ENCODE measurements around the gene CASKIN1.
A peak's percentile ranks its signal among the peaks of the same experiment; 100 is the strongest.
"Not testable (repeated sequence)": the region's sequence is repeated elsewhere in the genome, so short reads cannot be mapped to it uniquely, and the experiment has no call there.

CASKIN1 gene

GRCh38 chr16:2210386-2211365 is 14.3 kb upstream of the CASKIN1 start, which contains the start of gene BRICD5:
Gene BRICD5 (minus strand): TSS chr16:2210863. CDS start chr16:2210833, 30 bp downstream.
- no peak for DNase-seq (ENCODE audit: low spot score)

GRCh38 chr16:2210009-2210332 is 13.6 kb upstream of the CASKIN1 start:
- DNase-seq (ENCODE audit: low spot score): no peak

DNA sequence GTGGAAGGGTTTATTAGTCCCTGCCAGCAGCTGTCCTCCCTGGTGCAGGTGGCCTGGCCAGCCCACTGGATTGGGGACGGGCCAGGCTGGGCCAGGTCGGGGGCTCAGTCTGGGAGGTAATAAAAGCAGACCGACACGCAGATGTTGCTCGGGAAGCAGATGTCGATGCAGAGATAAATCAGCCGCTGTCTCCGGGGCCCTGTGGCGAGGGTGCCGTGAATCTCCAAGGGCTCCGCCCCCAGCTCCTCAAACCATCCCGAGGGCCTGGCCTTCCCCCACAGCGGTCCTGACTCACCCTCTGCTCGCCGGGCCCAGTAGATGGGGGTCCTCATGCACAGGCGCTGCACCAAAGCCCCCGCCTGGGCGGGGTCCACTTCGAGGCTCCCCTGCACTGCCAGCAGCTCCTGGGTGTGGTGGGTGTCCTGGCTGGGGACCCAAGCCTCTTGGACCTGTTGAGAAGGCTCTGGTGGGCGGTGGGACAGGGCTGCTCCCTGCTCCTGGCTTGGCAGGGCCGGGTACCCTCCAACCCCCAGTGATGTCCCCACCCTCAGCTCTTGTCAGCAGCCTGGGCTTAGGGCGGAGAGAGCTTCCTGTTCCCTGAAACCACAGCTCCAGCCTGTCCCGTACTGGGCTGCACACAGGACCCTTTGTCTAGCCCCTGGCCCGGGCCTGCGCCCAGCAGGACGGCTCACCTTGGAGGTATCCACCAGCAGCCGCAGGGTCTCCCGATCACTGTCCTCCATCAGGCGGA is 13.0 kb upstream of the CASKIN1 start:
- no peak for DNase-seq (ENCODE audit: low spot score)

- no peak for DNase-seq (ENCODE audit: low spot score)
These were observed 12.4 kb upstream of the CASKIN1 start for GRCh38 chr16:2208772-2209171.

DNA sequence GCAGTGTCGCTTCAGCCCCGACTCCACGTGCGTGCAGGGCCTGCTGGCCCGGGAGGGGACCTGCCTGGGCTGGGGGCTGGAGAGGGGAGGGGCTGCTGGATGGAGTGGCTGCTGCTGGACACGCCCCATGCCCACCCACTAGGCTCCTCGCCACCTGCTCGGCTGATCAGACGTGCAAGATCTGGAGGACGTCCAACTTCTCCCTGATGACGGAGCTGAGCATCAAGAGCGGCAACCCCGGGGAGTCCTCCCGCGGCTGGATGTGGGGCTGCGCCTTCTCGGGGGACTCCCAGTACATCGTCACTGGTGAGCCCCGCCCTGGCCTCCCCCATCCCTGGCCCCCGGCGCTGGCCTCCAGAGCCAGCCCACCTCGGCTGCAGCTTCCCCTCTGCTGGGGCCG is 11.9 kb upstream of the CASKIN1 start:
- no peak for DNase-seq (ENCODE audit: low spot score)

- no peak for DNase-seq (ENCODE audit: low spot score)
These were observed 11.5 kb upstream of the CASKIN1 start for GRCh38 chr16:2207872-2208271.

DNA sequence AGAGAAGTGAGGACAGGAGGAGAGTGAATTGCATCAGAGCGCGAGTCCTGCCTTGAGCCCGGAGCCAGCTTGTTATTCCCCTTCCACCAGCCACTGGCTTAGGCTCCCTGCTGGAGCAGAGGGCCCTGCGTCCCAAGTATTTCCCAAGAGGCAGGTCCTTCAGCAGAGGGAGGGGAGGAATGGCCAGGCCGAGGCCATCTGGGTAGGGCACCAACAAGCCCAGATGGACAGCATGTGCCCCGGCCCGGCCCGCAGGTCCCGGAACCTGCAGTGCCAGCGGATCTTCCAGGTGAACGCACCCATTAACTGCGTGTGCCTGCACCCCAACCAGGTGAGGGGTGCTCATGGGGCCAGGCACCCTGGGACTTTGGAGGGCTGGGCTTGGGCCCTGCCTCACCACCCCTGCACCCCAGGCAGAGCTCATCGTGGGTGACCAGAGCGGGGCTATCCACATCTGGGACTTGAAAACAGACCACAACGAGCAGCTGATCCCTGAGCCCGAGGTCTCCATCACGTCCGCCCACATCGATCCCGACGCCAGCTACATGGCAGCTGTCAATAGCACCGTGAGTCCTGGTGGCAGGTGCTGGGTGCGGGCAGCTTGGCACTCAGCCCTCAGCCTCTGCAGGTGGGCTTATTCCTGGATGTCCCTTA is 10.5 kb upstream of the CASKIN1 start:
- DNase-seq (ENCODE audit: low spot score): no peak

GRCh38 chr16:2206420-2206779 is 10.0 kb upstream of the CASKIN1 start:
- no peak for DNase-seq (ENCODE audit: low spot score)

DNA sequence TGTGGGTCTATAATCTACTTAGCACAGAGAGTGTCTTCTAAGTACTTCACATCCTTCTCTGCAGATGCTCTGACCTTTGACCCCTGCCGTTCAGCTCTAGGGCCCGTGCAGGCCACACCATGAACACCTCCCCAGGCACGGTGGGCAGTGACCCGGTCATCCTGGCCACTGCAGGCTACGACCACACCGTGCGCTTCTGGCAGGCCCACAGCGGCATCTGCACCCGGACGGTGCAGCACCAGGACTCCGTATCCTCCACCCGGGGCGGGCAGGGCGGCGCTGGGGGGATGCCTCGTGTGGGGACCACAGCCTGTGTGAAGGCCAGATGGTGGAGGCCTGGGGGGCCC is 9.5 kb upstream of the CASKIN1 start:
- no peak for DNase-seq (ENCODE audit: low spot score)

DNA sequence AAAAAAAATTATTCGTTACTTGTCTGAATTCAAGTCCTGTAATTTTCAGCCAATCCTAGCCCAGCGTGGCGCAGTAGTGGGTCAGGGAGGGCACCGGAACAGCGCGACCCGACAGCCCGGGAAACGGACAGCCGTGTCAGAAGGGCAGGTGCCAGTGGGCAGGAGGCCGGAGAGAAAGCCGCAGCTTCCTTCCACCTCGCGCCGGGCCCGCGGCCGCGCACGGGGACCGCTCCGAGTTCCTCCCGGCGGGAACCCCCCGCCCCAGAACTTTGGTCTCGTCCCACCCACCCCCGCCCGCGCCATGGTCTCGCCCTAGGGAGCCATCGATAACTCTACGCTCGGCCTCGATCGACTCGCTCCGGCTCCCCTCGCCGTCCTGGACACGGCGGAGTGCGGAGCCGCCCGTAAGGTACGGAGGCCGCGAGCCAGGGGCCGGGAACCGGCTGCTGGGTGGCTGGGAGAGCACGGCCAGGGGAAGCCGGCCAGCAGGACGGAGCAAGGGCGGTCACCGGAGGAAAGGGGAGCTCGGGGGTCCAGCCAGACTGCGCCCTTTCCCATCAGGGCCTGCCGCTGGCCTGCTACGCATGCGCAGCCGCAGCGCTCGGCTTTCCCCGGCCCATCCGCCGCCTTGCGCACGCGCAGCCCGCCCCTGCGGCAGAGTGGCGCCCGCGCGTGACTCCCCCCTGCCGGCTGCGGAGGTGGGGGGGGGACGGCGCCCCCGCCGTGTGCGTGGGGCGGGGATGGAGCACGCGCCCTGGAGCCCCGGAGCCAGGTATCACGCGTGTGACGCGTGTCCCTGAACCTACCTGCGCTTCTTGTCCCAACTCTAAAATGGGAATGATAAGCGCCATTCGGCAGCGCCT is 8.9 kb upstream of the CASKIN1 start, which contains the start of gene MLST8:
MLST8 (plus strand) TSS at position 351 of the 863 bp plus-strand sequence. CDS start 632 bp downstream, outside the sequence.
- peak; percentile 86 for DNase-seq (ENCODE audit: low spot score)

DNA sequence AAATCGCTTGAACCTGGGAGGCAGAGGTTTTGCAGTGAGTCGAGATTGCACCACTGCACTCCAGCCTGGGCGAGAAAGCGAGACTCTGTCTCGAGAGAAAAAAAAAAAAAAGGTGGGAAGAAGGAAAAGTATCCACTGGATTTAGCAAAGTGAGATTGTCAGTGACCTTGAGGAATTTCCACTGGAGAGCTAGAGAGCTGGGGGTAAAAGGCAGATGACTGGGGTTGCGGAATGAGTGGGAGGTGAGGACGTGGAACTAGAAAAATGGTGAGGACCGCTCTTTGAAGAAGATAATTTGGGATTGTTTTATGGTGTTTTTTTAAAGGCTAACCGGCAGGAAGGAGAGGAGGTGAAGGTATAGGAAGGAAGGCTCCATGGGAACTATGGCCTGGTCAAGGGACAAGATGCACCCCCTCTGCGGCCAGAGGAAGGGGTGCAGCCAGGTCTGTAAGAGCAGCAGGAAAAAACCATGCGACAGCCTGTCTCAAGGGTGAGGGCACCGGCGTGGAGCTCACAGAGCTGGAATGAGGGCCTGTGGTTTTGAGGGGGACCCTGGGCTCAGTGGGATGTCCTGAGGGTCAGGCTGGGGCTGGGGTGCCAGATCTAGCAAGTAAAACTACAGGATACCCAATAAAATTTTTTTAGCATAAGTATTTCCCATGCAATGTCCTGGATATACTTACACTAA is 8.2 kb upstream of the CASKIN1 start:
- DNase-seq (ENCODE audit: low spot score): no peak

DNA sequence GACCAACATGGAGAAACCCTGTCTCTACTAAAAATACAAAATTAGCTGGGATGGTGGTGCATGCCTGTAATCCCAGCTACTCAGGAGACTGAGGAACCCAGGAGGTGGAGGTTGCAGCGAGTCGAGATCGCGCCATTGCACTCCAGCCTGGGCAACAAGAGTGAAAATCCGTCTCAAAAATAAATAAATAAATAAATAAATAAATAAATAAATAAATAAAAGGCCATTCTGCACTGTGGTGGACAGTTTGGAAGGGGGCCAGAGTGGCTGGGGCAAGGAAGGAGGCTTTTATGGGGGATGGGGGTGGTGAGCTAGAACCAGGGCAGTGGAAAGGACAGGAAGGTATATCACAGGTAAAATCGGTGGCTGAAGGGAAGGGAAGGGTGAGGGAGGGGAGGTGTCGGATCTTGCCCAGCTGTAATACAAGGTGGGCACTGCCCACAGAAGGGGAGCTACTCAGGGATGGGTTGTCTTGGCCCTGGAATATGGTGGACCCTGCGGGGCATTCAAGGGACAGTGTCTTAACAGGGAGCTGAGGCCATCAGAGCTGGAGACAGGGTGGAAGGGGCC is 6.8 kb upstream of the CASKIN1 start:
- not testable (repeated sequence) for DNase-seq (ENCODE audit: low spot score)

- no peak for DNase-seq (ENCODE audit: low spot score)
These were observed 3.9 kb upstream of the CASKIN1 start for GRCh38 chr16:2200313-2200712.

DNA sequence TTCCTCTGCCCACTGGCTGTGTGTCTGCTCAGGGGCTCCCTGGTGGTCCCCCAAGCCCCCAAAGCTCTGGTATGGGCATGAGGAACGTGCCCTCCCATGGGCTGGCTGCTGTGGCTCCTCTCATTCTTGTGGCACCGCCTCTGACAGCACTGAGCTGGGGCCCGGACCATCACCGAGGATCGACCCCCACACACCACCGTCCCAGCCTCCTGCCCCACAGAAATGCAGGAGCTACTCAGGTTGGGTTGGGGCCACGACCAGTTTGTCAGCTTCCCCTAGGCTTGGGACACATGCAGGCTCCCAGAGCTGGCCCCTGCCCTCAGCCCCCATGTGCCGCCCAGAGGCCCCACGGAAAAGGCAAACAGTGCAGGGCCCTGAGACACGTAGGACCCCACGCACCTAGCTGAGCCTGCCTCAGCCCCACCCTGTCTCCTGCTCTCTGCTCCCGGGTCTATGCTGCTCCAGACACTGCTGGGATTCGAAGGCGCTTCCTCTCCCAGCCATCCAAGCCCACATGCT is 3.3 kb upstream of the CASKIN1 start:
- no peak for DNase-seq (ENCODE audit: low spot score)

DNA sequence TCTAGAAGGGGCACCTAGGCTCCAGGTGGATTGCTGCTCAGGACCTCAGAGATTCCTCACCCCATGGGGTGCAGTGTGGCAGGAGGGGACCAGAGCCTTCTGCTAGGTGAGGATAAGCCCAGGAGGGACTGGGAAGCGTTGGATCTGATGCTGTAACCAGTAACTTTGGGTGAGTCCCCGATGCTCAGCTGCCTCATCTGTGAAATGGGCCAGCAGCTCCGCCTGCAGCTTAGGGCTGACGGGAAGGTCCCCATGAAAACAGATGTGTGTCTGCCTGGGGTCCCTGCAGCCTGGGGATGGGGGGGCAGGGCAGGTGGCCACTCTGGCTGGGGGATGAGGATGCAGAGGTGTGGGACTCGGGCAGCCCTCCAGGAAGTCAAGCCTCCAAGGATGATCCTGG is 2.7 kb upstream of the CASKIN1 start:
- no peak for DNase-seq (ENCODE audit: low spot score)

GRCh38 chr16:2198283-2198682 is 1.9 kb upstream of the CASKIN1 start:
- no peak for DNase-seq (ENCODE audit: low spot score)

DNA sequence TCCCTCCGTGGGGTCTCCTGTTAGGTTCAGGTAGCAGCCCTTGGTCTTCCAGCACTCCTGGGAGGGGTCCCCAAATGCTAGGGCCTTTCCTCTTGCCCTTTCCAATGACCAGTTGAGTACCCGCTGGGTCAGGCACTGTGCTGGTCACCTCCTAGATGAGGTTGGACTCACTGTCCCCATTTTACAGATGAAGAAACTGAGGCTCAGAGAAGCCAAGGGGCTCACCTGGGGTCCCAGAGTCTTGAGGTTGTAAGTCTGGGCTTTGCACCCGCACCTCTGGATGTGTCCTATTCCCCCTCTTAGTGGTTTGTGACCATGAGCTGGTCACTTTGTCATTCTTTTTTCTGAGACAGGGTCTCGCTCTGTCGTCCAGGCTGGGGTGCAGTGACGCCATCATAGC is 1.4 kb upstream of the CASKIN1 start:
- no peak for DNase-seq (ENCODE audit: low spot score)

DNA sequence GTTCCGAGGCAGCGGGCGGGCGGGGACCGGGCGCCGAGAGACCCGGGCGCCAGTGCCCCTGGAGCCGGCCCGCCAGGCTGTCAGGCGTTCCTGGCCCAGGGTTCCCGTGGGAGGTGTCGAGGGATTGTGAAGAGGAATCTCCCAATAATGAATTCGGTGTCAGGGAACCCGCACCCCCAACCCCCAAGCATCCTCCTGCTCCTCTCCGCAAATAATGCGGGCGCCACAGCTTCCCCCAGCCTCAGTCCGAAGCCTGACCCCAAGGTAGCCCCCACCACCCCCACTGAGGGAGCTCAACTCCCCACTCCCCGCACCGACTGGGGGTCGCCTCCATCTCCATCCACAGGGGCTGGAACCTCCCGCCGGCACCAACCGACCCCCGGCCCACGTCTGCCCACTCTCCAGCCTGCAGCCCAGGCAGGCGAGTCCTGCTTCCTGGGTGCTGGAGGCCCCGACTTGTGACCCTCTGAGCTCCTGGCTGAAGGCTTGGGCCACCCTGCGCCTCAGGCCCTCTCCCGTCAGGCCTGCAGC is 641 bp upstream of the CASKIN1 start:
- DNase-seq (ENCODE audit: low spot score): no peak

- no peak for DNase-seq (ENCODE audit: low spot score)
These were observed 863 bp downstream of the CASKIN1 start for GRCh38 chr16:2195322-2196161.

All from kidney tubule cell (primary cell).